Suprapubic skin (tissue), 4 donors: ENCODE data around the gene GPR132. TPM values are rescaled to one million over a fixed set of nuclear protein-coding genes. Genes with fewer than 3 reads are reported as not detected.

Experiments
- DNase-seq, 2 donors: peaks; one replicate each; pipeline ENCODE4 v3.0.0-alpha.2; 2019; ENCODE audit warnings: low spot score in 2 of 2
- H3K27ac ChIP-seq: fragments of 200-600 bp; sonication (generic); one replicate; pipeline ENCODE4 v1.5.1; 2019
- H3K27me3 ChIP-seq: fragments of 200-600 bp; sonication (generic); one replicate; pipeline ENCODE4 v1.5.1; 2019
- H3K36me3 ChIP-seq: fragments of 200-600 bp; sonication (generic); one replicate; pipeline ENCODE4 v1.5.1; 2019
- H3K4me1 ChIP-seq: fragments of 200-600 bp; sonication (generic); one replicate; pipeline ENCODE4 v1.5.1; 2019
- H3K4me3 ChIP-seq: fragments of 200-600 bp; sonication (generic); one replicate; pipeline ENCODE4 v1.5.1; 2019; ENCODE audit warnings: mild to moderate bottlenecking
- H3K9me3 ChIP-seq: fragments of 200-600 bp; sonication (generic); one replicate; pipeline ENCODE4 v1.5.1; 2019
- EP300 ChIP-seq: sonication (generic); formaldehyde crosslinking; IDR thresholded peaks from one replicate; pipeline ENCODE4 v1.6.1; 2017; ENCODE audit warnings: antibody characterized with exemption
- POLR2A ChIP-seq, 2 donors: fragments of 450-650 bp; IDR thresholded peaks; one replicate each; pipeline ENCODE4 v1.6.1; 2017; ENCODE audit warnings: antibody characterized with exemption in 2 of 2, mild to moderate bottlenecking in 2 of 2, moderate library complexity in 2 of 2
- POLR2AphosphoS5 ChIP-seq, 3 donors: sonication (generic); formaldehyde crosslinking; IDR thresholded peaks; one replicate each; pipeline ENCODE4 v1.6.1; 2017; ENCODE audit warnings: antibody characterized with exemption in 3 of 3
- WGBS: methylation state at CpG from one replicate; pipeline ENCODE4 v1.1.5; 2018; 5-methylcytosine and 5-hydroxymethylcytosine counted together
- total RNA-seq, 4 donors: library from RNA; depleted of rRNA; stranded (reverse); fragments of >200 nt; gene quantifications; one replicate each; pipeline ENCODE4 v1.1.0, GENCODE V29; 2016
- TF ChIP-seq, protein P1 (sequence below), 2 donors: fragments of 200-600 bp in 1 of 2; fragments of 450-650 bp in 1 of 2; sonication (generic) in 1 of 2; IDR thresholded peaks; one replicate each; pipeline ENCODE4 v1.5.1; 2016 to 2019; ENCODE audit warnings: antibody characterized with exemption in 2 of 2, mild to moderate bottlenecking in 1 of 2, moderate library complexity in 1 of 2

Gene GPR132
- total RNA-seq, 4 donors from 2014 or later, result 0.95 to 2.7 (median 1.3) TPM

DNA sequence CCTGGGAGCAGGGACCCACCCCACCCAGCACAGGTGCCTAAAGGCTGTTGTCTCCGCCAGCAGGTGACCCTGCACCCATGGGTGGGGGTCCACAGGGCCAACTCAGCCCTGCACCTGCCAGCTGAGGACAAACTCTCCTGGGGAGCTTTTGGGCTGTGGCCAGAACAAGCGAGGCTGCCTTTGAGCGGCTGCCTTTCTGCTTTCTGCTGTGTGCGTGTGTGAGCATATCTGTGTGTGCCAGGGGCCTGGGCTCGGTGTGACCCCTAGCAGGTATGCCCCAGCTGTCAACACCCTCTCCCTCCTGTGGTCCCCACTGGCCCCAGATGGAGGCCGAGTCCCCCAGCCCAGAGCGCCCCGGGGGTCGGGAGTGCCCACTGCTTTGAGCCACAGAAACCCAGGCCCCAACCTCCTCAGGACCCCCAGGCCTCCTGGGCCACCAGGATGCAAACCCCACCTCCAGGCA lies 25.9 kb upstream of the GPR132 start:
- TF ChIP-seq POLR2AphosphoS5 (IDR thresholded peaks at IDR 0.05), result no peak
- no peak for TF ChIP-seq POLR2A (IDR thresholded peaks at IDR 0.05)
- TF ChIP-seq, protein P1, sequence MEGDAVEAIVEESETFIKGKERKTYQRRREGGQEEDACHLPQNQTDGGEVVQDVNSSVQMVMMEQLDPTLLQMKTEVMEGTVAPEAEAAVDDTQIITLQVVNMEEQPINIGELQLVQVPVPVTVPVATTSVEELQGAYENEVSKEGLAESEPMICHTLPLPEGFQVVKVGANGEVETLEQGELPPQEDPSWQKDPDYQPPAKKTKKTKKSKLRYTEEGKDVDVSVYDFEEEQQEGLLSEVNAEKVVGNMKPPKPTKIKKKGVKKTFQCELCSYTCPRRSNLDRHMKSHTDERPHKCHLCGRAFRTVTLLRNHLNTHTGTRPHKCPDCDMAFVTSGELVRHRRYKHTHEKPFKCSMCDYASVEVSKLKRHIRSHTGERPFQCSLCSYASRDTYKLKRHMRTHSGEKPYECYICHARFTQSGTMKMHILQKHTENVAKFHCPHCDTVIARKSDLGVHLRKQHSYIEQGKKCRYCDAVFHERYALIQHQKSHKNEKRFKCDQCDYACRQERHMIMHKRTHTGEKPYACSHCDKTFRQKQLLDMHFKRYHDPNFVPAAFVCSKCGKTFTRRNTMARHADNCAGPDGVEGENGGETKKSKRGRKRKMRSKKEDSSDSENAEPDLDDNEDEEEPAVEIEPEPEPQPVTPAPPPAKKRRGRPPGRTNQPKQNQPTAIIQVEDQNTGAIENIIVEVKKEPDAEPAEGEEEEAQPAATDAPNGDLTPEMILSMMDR (IDR thresholded peaks at IDR 0.05), result no peak
- no peak for TF ChIP-seq EP300
- peaks cover 80% of the 10 kb centered on the region for H3K4me1 ChIP-seq
- no peaks in the 10 kb centered on the region for H3K36me3 ChIP-seq
- DNase-seq, result peak; percentile 69 to 84
- WGBS, result no CpG with 5 or more reads among the region's 9 CpGs
- no peaks in the 10 kb centered on the region for H3K9me3 ChIP-seq
- no peak overlapping the region for H3K4me3 ChIP-seq
- peaks cover 14% of the 10 kb centered on the region for H3K27me3 ChIP-seq
- no peak overlapping the region for H3K27ac ChIP-seq

DNA sequence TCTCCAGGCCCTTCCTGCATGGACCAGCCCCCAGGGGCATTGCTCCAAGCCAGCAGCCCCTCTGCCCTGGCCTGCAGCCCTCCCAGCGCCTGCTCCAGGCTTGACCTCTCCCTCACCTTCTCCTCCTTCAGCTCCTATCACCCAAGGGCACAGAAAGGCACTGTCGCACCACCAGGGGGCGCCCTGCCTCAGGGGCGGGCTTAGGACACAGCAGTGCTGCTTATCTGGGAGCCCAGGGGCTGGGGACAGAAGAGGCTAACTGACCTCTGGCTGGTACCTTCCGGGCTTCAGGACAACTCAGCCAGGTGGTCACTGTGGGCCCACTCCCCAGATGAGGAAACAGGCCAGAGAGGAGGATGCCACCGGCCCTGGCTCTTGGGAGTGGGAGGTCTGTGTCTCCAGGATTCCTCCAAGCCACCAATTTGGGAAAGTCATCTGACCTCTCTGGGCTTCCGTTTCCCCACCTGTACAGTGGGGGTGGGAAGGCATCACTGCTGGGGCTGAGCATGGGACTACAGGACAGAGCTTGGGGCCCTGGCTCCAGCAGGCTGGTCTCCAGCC lies 25.3 kb upstream of the GPR132 start:
- no peak for TF ChIP-seq POLR2A (IDR thresholded peaks at IDR 0.05)
- TF ChIP-seq, protein P1 (IDR thresholded peaks at IDR 0.05), result peak; percentile 85 to 96
- no peak for TF ChIP-seq EP300
- no peak for TF ChIP-seq POLR2AphosphoS5 (IDR thresholded peaks at IDR 0.05)
- Histone ChIP-seq H3K27me3 (peaks cover 14% of the 10 kb centered on the region), H3K27ac (no peak overlapping the region), H3K9me3 (no peaks in the 10 kb centered on the region), H3K4me3 (no peak overlapping the region), H3K36me3 (no peaks in the 10 kb centered on the region), H3K4me1 (peaks cover 85% of the 10 kb centered on the region)
- WGBS, result no CpG with 5 or more reads among the region's 7 CpGs
- peak; percentile 89 to 93 for DNase-seq

DNA sequence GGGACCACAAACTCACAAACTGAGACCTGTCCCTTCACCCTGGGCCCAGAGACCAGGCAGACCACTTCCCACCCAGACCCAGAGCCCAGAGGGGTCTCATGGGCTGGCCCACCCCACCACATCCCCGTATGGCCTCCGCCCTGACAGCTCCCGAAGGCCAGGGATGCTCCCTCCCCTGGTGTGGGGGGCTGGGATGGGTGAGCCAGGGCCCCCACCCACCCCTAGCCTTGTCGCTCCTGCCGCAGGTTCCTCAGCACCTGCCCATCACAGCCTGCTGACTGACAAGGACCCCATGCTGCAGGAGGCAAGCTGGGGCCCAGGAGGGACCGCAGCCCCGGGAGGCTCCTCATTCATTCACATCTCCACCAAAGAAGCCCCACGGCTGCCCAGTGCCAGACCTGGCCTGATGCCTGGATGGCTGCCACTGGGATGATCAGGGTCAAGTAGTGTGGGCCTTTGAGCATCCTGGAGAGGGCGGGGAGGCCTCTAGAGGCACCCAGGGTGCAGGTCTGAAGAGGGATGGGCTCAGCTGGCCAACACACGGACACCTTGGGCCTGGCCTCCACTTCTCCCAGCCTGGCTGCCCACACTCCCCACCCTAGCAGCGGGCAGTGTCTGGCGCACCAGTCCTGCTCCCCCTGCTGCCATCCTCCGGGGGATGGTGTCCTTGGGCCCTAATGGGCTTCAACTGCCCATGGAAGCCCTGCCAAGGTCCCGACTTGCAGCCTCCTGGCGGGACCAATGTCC lies 24.7 kb upstream of the GPR132 start:
- Histone ChIP-seq H3K27me3 (peaks cover 14% of the 10 kb centered on the region), H3K9me3 (no peaks in the 10 kb centered on the region), H3K27ac (no peak overlapping the region), H3K36me3 (no peaks in the 10 kb centered on the region), H3K4me3 (no peak overlapping the region), H3K4me1 (peaks cover 86% of the 10 kb centered on the region)
- DNase-seq, result peak; percentile 53 to 71
- TF ChIP-seq POLR2AphosphoS5 (IDR thresholded peaks at IDR 0.05) (no peak), EP300 (no peak), POLR2A (IDR thresholded peaks at IDR 0.05) (no peak)
- TF ChIP-seq, protein P1 (IDR thresholded peaks at IDR 0.05), result no peak
- WGBS, result 100% methylated on average over 2 of the region's 15 CpGs

DNA sequence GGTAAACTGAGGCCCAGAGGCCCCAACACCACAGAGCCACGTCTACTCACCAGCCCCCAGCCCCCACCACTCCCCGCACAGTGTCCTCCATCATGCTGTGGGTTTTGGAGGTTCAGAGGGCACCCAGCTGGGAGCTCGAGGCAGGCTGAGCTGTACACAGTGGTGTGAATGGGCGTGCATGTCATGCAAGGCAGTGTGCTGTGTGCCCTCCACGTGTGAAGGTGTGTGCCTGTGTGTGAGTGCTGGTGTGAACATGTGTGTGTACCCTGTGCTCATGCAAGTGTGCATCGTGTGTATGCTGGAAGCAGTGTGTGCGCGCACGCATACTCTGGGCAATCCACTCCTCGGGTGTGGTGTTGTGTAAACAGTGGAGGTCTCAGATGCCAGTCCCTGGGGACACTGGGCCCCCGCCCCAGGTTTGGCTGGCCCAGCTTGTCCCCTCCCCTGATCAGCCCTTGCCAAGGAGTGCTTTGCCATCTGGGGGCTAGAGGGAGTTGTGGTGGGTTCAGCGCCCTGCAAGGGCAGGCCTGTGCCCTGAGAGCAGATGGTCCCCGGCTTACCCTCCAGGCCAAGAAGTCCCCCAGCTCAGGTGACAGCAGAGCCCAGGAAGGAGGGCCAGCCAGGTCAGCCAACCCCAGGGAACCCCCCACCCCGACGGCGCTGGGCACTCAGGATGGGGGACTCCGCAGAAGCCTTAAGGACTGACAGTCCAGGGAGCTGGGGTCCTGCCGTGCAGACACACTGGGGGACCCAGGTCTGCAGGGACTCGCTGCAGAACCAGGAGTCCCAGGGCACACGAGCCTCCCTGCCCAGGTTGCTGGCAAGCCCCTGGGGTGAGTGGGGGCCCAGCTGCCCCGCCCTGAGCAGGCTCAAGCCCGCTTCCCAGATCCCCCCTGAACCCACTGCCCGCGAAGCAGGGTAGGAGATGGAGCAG lies 23.8 kb upstream of the GPR132 start:
- Histone ChIP-seq H3K4me1 (peaks cover 80% of the 10 kb centered on the region), H3K9me3 (no peaks in the 10 kb centered on the region), H3K36me3 (no peaks in the 10 kb centered on the region), H3K27me3 (peaks cover 9% of the 10 kb centered on the region), H3K27ac (no peak overlapping the region), H3K4me3 (no peak overlapping the region)
- TF ChIP-seq POLR2AphosphoS5 (IDR thresholded peaks at IDR 0.05) (no peak), POLR2A (IDR thresholded peaks at IDR 0.05) (no peak), EP300 (no peak)
- TF ChIP-seq, protein P1 (IDR thresholded peaks at IDR 0.05), result no peak
- WGBS, result 55% methylated on average over 10 of the region's 24 CpGs
- DNase-seq, result peak; percentile 63 to 78
